Measurements from ENCODE around the gene SYCP1.
"Not testable (repeated sequence)": the region's sequence is repeated elsewhere in the genome, so short reads cannot be mapped to it uniquely, and the experiment has no call there.

SYCP1 gene

DNA sequence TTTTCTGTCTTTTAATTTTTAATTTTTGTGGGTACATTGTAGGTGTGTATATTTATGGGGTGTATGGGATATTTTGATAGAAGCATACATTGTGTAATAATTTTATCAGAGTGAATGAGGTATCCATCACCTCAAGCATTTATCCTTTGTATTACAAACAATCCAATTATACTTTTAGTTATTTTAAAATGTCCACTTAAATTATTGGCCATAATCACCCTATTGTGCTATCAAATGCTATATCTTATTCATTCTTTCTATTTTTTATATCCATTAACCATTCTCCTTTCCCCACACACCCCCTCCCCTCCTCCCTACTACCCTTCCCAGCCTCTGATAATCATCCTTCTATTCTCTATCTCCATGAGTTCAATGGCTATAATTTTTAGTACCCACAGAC lies 104.8 kb downstream of the SYCP1 start:
- DNase-seq (ENCODE audit: low spot score), result no peak

- no peak for DNase-seq (ENCODE audit: low spot score)
Measured at GRCh38 chr1:114976891-114977290, 122.2 kb downstream of the SYCP1 start.

GRCh38 chr1:114979278-114979891 lies 124.7 kb downstream of the SYCP1 start:
- DNase-seq (ENCODE audit: low spot score), result peak; percentile 73

- no peak for DNase-seq (ENCODE audit: low spot score)
Measured at GRCh38 chr1:114982251-114982650, 127.6 kb downstream of the SYCP1 start.

DNA sequence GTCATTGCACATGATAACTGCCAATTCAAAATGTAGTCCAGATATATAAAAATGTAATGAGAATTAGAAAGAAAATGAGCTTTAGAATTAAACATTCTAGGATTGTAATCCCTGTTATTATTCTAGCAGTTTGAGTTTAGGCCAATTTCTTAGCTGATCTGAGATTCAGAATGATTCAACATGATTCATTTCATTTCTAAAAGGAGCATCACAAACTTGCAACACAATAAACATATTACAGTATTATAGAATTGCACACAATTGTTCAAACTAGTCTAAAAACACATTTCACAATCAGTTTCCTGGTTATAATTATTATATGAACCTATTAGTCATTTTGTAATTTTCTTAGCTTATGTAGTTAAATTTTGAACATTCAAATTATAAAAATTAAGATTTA lies 131.6 kb downstream of the SYCP1 start:
- DNase-seq (ENCODE audit: low spot score), result no peak

- DNase-seq (ENCODE audit: low spot score), result no peak
Measured at GRCh38 chr1:114988095-114988494, 133.4 kb downstream of the SYCP1 start.

GRCh38 chr1:114997510-114998289 lies 143.0 kb downstream of the SYCP1 start:
- no peak for DNase-seq (ENCODE audit: low spot score)

DNA sequence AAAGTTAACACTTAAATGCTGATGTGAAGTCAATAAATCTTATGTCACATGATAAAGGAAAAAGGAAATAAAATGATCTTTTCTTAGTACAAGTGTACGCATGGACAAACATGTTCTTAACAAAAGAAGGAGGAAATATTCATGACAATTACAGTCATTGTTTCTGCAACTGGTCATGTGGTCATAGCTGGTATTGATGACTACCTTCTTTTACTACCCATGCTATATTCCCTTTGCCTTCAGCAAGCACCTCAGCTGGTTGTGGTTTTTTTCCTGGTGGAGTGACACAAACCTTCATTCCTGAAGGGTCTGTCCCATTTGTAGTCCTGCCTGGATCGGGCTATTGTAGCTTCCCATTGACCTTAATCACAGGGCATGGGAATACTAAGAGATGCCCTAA lies 151.5 kb downstream of the SYCP1 start:
- no peak for DNase-seq (ENCODE audit: low spot score)

DNA sequence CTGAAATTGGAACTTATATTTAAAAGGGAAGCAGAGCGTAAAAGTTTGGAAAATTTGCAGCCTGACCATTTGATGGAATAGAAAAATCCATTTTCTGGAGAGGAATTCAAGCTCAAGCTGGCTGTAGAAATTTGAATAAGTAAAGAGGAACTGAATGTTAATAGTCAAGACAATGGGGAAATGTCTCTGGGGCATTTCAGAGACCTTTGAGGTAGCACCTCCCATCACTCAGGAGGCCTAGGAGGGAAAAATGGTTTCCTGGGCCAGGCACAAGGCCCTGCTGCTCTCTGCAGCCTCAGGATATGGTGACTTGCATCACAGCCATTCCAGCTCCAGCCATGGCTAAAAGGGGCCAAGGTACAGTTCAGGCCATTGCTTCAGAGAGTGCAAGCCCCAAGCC lies 157.3 kb downstream of the SYCP1 start:
- DNase-seq (ENCODE audit: low spot score), result no peak

GRCh38 chr1:115012434-115012833 lies 157.8 kb downstream of the SYCP1 start:
- no peak for DNase-seq (ENCODE audit: low spot score)

DNA sequence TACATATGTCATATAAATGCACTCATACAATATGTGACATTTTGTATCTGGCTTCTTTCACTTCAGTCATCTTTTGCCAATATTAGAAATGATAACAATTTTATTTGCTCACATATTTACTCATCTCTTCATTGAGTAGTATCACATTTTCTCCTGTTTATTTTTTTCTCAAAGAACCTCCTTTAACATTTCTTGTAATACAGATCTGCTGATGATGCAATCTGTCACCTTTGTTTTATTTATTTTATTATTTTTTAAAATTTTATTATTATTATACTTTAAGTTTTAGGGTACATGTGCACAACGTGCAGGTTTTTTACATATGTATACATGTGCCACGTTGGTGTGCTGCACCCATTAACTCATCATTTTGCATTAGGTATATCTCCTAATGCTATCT lies 159.1 kb downstream of the SYCP1 start:
- no peak for DNase-seq (ENCODE audit: low spot score)

- not testable (repeated sequence) for DNase-seq (ENCODE audit: low spot score)
Measured at GRCh38 chr1:115019549-115019948, 164.9 kb downstream of the SYCP1 start.

- no peak for DNase-seq (ENCODE audit: low spot score)
Measured at GRCh38 chr1:115021145-115021544, 166.5 kb downstream of the SYCP1 start.

DNA sequence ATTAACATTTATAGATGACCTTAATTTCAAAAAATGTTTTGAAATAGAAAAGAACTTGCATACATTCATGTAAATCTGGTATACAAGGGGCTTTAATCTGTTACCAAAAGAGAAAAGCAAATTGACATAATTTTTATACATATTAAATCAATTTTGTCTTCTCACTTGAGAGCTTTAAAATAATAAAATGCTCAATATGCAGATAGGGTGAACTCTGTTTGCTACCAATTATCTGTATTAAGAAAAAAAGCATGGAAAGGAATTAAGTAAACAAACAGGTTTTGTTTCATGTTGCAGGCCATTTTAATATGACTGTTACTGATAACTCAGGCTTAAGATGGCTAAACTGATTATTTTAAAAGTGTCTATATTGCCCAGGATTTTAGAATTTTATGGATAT lies 168.9 kb downstream of the SYCP1 start:
- no peak for DNase-seq (ENCODE audit: low spot score)

DNA sequence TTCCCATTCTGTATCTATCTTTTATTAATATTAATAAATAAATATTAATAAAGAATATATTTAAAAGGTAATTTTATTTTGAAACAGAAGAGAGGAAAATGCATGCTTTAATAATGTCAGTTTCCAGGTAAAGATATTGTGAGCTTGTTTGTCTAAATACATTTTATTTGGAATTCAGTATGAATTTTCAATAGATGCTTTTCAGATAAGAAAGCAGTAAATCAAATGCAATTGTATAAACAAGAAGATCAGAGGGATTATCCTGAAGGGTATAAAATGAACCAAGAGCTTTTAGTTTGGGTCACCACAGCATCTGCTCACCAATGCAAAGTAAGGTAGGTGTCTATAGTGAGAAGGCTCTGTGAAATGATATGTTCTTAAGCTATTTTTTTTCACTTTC lies 174.9 kb downstream of the SYCP1 start, which contains the start of gene TSHB:
TSS of gene TSHB (plus strand) at position 301 of the 400 bp plus-strand sequence. CDS start 3,537 bp downstream, outside the sequence.
- DNase-seq (ENCODE audit: low spot score), result no peak

- DNase-seq (ENCODE audit: low spot score), result no peak
Measured at GRCh38 chr1:115031595-115031994, 176.9 kb downstream of the SYCP1 start.

DNA sequence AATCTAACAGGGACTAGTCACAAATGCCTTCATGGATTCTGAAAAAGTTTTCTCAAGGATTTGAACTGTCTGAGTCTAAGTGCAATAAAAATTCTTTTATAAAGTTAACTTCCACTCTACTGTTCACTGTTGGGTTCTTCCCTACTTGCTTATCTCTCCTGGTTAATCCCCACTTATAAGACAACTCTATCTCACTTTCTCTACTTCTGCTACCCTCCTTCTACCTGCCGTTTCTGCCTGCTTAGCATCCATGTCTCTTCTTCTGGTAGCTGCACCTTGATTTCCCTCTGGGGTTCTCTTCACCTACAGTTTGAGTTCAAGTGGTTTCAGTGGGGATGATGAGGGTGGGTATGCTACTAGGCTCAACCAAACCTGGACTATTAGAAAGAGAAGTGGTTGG lies 181.0 kb downstream of the SYCP1 start:
- no peak for DNase-seq (ENCODE audit: low spot score)

DNA sequence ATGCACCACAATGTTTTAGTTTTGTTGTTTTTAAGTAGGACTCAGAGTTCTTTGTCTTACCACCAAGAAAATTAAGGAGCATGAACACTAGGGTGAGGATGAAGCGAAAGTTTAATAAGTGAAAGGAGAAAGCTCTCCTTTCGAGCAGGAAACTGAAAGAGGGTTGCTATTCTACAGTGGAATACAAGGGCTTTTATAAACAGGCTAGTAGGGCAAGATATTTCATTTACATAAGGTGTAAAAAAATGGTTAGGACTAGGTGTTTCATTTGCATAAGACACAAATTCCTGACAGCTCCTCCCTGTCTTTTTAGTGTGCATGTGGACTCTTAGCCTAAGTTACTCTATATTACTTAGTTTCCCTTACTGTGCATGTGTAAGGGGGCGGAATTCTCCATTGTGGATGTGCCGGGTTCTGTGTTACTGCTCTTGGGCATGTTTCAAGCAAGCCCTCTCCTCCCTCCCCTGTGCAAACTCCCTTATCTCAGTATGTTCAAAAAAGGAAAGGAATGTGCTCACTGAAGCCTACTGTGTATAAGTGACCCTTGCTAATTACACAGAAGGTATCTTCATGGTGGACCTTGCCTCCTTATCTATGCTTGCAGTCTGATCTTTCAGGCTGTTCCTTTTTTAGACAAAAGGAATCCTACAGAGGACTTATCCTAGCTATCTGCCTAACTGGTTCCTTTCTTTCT lies 182.3 kb downstream of the SYCP1 start:
- no peak for DNase-seq (ENCODE audit: low spot score)

DNA sequence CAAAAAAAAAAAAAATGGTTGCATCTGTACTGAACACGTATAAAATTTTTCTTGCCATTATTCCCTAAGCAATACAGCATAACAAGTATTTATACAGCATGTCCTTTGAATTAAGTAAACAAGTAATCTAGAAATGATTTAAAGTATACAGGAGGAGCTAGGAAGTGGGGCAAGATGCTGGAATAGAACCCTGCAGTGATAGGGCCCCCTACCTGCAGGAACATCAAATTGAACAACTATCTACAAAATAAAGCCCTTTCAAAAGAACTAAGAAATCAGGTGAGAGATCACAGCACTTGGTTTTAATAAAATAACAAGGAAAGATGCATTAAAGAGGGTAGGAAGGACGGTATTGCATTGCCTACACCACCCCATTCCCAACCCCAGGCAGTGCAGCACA lies 185.8 kb downstream of the SYCP1 start:
- no peak for DNase-seq (ENCODE audit: low spot score)

- no peak for DNase-seq (ENCODE audit: low spot score)
Measured at GRCh38 chr1:115041654-115042053, 187.0 kb downstream of the SYCP1 start.
